Hepatocyte (in vitro differentiated cells): ENCODE data around the gene KMT5C. TPM values are rescaled to one million over a fixed set of nuclear protein-coding genes. Genes with fewer than 3 reads are reported as not detected.

Experiments
- DNase-seq: peaks from one replicate; pipeline ENCODE4 v3.0.0-alpha.2; 2016; ENCODE audit warnings: low spot score
- H2AFZ ChIP-seq: fragments of 200-600 bp; sonication (generic); 2 replicates; pipeline ENCODE4 v1.6.0; 2016; ENCODE audit warnings: antibody characterized with exemption, mild to moderate bottlenecking
- H3K27ac ChIP-seq: fragments of 200-600 bp; sonication (generic); 2 replicates; pipeline ENCODE4 v1.5.1; 2016; ENCODE audit warnings: mild to moderate bottlenecking
- H3K27me3 ChIP-seq: fragments of 200-600 bp; sonication (generic); 2 replicates; pipeline ENCODE4 v1.6.1; 2016
- H3K36me3 ChIP-seq: fragments of 200-600 bp; sonication (generic); replicated peaks from 2 replicates; pipeline ENCODE4 v1.5.1; 2016; ENCODE audit warnings: low read depth; ENCODE audit not compliant: insufficient read depth
- H3K4me1 ChIP-seq: fragments of 200-600 bp; sonication (generic); 2 replicates; pipeline ENCODE4 v1.5.1; 2016; ENCODE audit warnings: mild to moderate bottlenecking, moderate library complexity; ENCODE audit not compliant: insufficient read depth
- H3K4me2 ChIP-seq: fragments of 200-600 bp; sonication (generic); 2 replicates; pipeline ENCODE4 v1.6.0; 2016
- H3K4me3 ChIP-seq: fragments of 200-600 bp; sonication (generic); 2 replicates; pipeline ENCODE4 v1.5.1; 2016; ENCODE audit warnings: mild to moderate bottlenecking
- H3K79me2 ChIP-seq: fragments of 200-600 bp; sonication (generic); 2 replicates; pipeline ENCODE4 v1.6.0; 2017; ENCODE audit warnings: mild to moderate bottlenecking
- H3K9me2 ChIP-seq: fragments of 200-600 bp; sonication (generic); replicated peaks from 2 replicates; pipeline ENCODE4 v1.6.0; 2017; ENCODE audit warnings: mild to moderate bottlenecking; ENCODE audit not compliant: insufficient read depth
- H3K9me3 ChIP-seq: fragments of 200-600 bp; sonication (generic); 2 replicates; pipeline ENCODE4 v1.5.1; 2016; ENCODE audit warnings: low read depth, mild to moderate bottlenecking
- H4K20me1 ChIP-seq: fragments of 200-600 bp; sonication (generic); 2 replicates; pipeline ENCODE4 v1.6.0; 2016; ENCODE audit warnings: mild to moderate bottlenecking; ENCODE audit not compliant: insufficient read depth, poor library complexity, severe bottlenecking
- EZH2 ChIP-seq: fragments of 200-600 bp; sonication (generic); IDR thresholded peaks from 2 replicates; pipeline ENCODE4 v1.6.1; 2016; ENCODE audit warnings: antibody characterized with exemption, mild to moderate bottlenecking, borderline replicate concordance
- EZH2phosphoT487 ChIP-seq: fragments of 200-600 bp; sonication (generic); IDR thresholded peaks from one replicate; pipeline ENCODE4 v1.6.1; 2018; ENCODE audit warnings: antibody characterized with exemption, mild to moderate bottlenecking, low read depth, moderate library complexity; ENCODE audit not compliant: unreplicated experiment, severe bottlenecking
- WGBS: methylation state at CpG from one replicate; pipeline ENCODE4 v1.1.6; 2016; ENCODE audit warnings: low lambda C conversion rate; ENCODE audit errors: missing lambda C conversion rate; 5-methylcytosine and 5-hydroxymethylcytosine counted together
- polyA plus RNA-seq: library from polyadenylated mRNA; unstranded; fragments of >200 nt; fragmentation: Nextera tagmentation; extraction: Ambion mirVana; gene quantifications from 2 replicates; pipeline ENCODE4 v1.2.1, GENCODE V29; 2016
- total RNA-seq: library from RNA; depleted of rRNA; stranded (reverse); fragments of >200 nt; gene quantifications from 2 replicates; pipeline ENCODE4 v1.2.3, GENCODE V29; 2014
- TF ChIP-seq, protein P1 (sequence below): fragments of 200-600 bp; sonication (generic); IDR thresholded peaks from 2 replicates; pipeline ENCODE4 v1.5.1; 2016; ENCODE audit warnings: antibody characterized with exemption, mild to moderate bottlenecking; ENCODE audit not compliant: poor library complexity

Gene KMT5C
- total and polyA plus RNA-seq, 2 experiments from 2014 or later, result 22.8 to 23.6 TPM

DNA sequence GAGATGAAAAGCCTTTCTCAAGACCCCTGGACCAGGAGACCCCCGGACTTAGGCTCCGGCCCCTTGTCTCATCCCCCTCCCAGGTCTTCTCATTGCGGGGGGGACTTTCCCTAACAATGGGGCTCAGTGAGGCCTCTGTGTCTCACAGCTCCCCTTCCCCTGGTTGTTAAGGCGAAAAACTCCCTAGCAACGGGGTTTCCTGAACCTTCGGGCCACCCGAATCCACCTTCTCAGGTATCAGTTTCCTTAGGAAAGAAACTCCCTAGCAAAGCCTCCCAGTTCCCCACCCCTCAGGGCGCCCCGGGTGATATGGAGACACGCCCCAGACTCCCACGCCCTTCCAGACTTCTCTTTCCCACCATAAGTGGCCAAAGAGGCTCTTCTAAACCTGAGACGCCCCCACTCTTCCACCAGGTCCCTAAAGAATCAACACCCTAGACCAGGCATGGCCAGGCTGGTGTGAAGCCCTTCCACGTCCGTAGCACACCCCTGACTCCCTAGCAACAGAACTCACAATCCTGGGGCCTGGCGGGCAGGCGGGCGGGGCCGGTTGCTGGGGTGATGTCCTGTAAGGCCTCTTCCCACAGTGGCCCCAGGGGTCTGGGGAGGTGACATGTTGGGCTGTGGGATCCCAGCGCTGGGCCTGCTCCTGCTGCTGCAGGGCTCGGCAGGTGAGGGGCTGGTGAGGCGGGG, 36.7 kb downstream of the KMT5C start, which contains the start of gene TMEM190:
TMEM190 (plus strand) TSS at position 586 of the 693 bp plus-strand sequence; CDS start at position 614, 28 bp downstream.
- H3K36me3 ChIP-seq, result no peaks in the 10 kb centered on the region
- peak within 1 kb of the TSS; percentile 59 for H3K4me2 ChIP-seq
- no peaks in the 10 kb centered on the region for H3K9me3 ChIP-seq
- H3K27me3 ChIP-seq, result peaks cover 23% of the 10 kb centered on the region
- H3K27ac ChIP-seq, result no peak within 1 kb of the TSS
- no peaks in the 10 kb centered on the region for H4K20me1 ChIP-seq
- H3K4me1 ChIP-seq, result peaks cover 31% of the 10 kb centered on the region
- no peak within 1 kb of the TSS for H2AFZ ChIP-seq
- 52% methylated on average over 21 of the region's 21 CpGs for WGBS
- H3K4me3 ChIP-seq, result no peak within 1 kb of the TSS
- H3K9me2 ChIP-seq, result no peaks in the 10 kb centered on the region
- TF ChIP-seq EZH2phosphoT487 (no peak), EZH2 (no peak)
- TF ChIP-seq, protein P1, sequence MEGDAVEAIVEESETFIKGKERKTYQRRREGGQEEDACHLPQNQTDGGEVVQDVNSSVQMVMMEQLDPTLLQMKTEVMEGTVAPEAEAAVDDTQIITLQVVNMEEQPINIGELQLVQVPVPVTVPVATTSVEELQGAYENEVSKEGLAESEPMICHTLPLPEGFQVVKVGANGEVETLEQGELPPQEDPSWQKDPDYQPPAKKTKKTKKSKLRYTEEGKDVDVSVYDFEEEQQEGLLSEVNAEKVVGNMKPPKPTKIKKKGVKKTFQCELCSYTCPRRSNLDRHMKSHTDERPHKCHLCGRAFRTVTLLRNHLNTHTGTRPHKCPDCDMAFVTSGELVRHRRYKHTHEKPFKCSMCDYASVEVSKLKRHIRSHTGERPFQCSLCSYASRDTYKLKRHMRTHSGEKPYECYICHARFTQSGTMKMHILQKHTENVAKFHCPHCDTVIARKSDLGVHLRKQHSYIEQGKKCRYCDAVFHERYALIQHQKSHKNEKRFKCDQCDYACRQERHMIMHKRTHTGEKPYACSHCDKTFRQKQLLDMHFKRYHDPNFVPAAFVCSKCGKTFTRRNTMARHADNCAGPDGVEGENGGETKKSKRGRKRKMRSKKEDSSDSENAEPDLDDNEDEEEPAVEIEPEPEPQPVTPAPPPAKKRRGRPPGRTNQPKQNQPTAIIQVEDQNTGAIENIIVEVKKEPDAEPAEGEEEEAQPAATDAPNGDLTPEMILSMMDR, result no peak
- no peak for DNase-seq
- H3K79me2 ChIP-seq, result no peaks in the 10 kb centered on the region

DNA sequence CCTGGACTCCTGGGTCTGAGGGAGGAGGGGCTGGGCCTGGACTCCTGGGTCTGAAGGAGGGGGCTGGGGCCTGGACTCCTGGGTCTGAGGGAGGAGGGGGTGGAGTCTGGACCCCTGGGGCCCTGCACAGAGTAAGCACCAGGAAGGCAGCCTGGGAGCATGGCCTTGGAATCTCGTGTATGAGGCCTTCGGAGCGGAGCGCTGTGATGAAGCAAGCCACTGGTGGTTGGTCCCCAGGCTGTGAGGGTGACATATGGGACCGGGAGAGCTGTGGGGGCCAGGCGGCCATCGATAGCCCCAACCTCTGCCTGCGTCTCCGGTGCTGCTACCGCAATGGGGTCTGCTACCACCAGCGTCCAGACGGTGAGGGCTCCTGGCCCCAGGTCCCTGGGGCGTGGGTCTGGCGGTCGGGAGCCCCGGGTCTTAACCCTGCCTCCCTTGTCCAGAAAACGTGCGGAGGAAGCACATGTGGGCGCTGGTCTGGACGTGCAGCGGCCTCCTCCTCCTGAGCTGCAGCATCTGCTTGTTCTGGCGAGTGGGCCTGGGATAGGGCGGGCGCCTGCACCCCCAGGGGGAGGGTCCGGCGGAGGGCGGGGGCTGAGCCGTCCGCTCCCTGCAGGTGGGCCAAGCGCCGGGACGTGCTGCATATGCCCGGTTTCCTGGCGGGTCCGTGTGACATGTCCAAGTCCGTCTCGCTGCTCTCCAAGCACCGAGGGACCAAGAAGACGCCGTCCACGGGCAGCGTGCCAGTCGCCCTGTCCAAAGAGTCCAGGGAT, 37.9 kb downstream of the KMT5C start:
- H2AFZ ChIP-seq, result no peak overlapping the region
- H3K27ac ChIP-seq, result no peak overlapping the region
- H3K4me2 ChIP-seq, result peak overlapping the region; percentile 59
- DNase-seq, result no peak
- no peaks in the 10 kb centered on the region for H3K36me3 ChIP-seq
- H3K79me2 ChIP-seq, result peaks cover 8% of the 10 kb centered on the region
- TF ChIP-seq, protein P1, result no peak
- TF ChIP-seq EZH2, result no peak
- TF ChIP-seq EZH2phosphoT487, result no peak
- no peaks in the 10 kb centered on the region for H3K9me2 ChIP-seq
- no peaks in the 10 kb centered on the region for H3K9me3 ChIP-seq
- H3K27me3 ChIP-seq, result peaks cover 13% of the 10 kb centered on the region
- H3K4me3 ChIP-seq, result no peak overlapping the region
- peaks cover 31% of the 10 kb centered on the region for H3K4me1 ChIP-seq
- H4K20me1 ChIP-seq, result no peaks in the 10 kb centered on the region
- WGBS, result 21% methylated on average over 35 of the region's 43 CpGs

DNA sequence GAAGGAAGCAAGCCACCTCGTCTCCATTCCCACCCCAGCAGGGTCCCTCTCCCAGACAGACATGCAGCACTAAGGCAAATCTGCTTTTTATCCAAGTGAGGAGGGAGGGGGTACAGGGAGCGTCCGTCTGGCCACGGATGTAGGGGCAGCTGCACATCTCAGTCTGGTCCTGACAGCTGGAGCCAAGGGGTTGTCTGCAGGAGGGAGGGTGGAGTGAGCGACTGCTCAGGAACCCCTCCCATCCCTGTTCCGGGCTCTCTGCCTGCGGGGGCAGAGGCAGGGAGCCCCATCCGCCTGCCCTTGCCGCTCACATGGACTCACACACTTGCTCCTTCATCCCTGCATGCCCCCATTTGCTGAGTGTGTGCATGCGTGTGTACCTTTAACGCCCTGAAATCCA, 39.5 kb downstream of the KMT5C start:
- peaks cover 4% of the 10 kb centered on the region for H3K27me3 ChIP-seq
- no peaks in the 10 kb centered on the region for H3K9me3 ChIP-seq
- peaks cover 29% of the 10 kb centered on the region for H3K4me1 ChIP-seq
- no peaks in the 10 kb centered on the region for H4K20me1 ChIP-seq
- peaks cover 16% of the 10 kb centered on the region for H3K79me2 ChIP-seq
- TF ChIP-seq, protein P1, result no peak
- no peak for TF ChIP-seq EZH2
- TF ChIP-seq EZH2phosphoT487, result no peak
- no peaks in the 10 kb centered on the region for H3K36me3 ChIP-seq
- H3K4me3 ChIP-seq, result no peak overlapping the region
- WGBS, result 65% methylated on average over 11 of the region's 11 CpGs
- DNase-seq, result no peak
- no peaks in the 10 kb centered on the region for H3K9me2 ChIP-seq
- H2AFZ ChIP-seq, result no peak overlapping the region
- H3K4me2 ChIP-seq, result no peak overlapping the region
- no peak overlapping the region for H3K27ac ChIP-seq
